K562 (cell line): ENCODE results near the gene CCNYL1. TPM values are rescaled to one million over a fixed set of nuclear protein-coding genes. Genes with fewer than 3 reads are reported as not detected.

Experiments
- GATAD2A ChIP-seq: fragments of 450-650 bp; IDR thresholded peaks from 2 replicates; pipeline ENCODE4 v1.6.1; 2017
- NR4A1 ChIP-seq, 2 experiments: fragments of 250-450 bp in 1 of 2; fragments of 450-650 bp in 1 of 2; sonication (Bioruptor Pico) in 1 of 2; IDR thresholded peaks; 2 replicates each; pipeline versions ENCODE4 v1.4.0 to v1.6.1; 2016 to 2020; ENCODE audit warnings: mild to moderate bottlenecking in 2 of 2, missing compliant biosample characterization in 1 of 2, missing genetic modification characterization in 1 of 2, moderate library complexity in 1 of 2
- PHB ChIP-seq: fragments of 250-450 bp; sonication (Bioruptor Pico); IDR thresholded peaks from 2 replicates; pipeline ENCODE4 v1.5.0; 2021
- POLR2AphosphoS5 ChIP-seq: IDR thresholded peaks from 2 replicates; pipeline ENCODE4 v1.6.1; 2011; ENCODE audit warnings: mild to moderate bottlenecking, low read depth, low read length, moderate library complexity; ENCODE audit not compliant: control insufficient read depth, insufficient read depth
- POLR3A ChIP-seq: IDR thresholded peaks from 2 replicates; pipeline ENCODE4 v1.6.1; 2011; ENCODE audit warnings: borderline replicate concordance, mild to moderate bottlenecking, moderate library complexity; ENCODE audit not compliant: insufficient read length, insufficient read depth; ENCODE audit errors: extremely low read depth
- RFX7 ChIP-seq: fragments of 250-450 bp; sonication (Bioruptor Pico); IDR thresholded peaks from 2 replicates; pipeline ENCODE4 v1.5.1; 2021; ENCODE audit warnings: mild to moderate bottlenecking
- SMAD3 ChIP-seq: fragments of 450-650 bp; formaldehyde crosslinking; conservative IDR thresholded peaks from 2 replicates; pipeline ENCODE4 v1.4.0; 2020; ENCODE audit warnings: mild to moderate bottlenecking
- U2AF2 ChIP-seq: fragments of 200-400 bp; formaldehyde crosslinking; optimal IDR thresholded peaks from 2 replicates; pipeline ENCODE3; 2017; ENCODE audit warnings: low read depth, mild to moderate bottlenecking, low read length
- ZBTB17 ChIP-seq: fragments of 450-650 bp; formaldehyde crosslinking; IDR thresholded peaks from 2 replicates; pipeline ENCODE4 v1.4.0; 2020; ENCODE audit warnings: mild to moderate bottlenecking
- ZNF384 ChIP-seq: IDR thresholded peaks from 2 replicates; pipeline ENCODE4 v1.6.1; 2012; ENCODE audit warnings: low read depth, low read length, improper control_type of control experiment
- ZNF57 ChIP-seq: fragments of 450-650 bp; formaldehyde crosslinking; IDR thresholded peaks from 2 replicates; pipeline ENCODE4 v1.4.0; 2020; ENCODE audit warnings: mild to moderate bottlenecking, moderate library complexity
- polyA plus RNA-seq, 8 experiments: library from polyadenylated mRNA; depleted of rRNA in 4 of 8; stranded (reverse) in 5 of 8; unstranded in 3 of 8; fragments of >200 nt; fragmentation: Nextera tagmentation in 2 of 8; fragmentation: Illumina TruSeq in 1 of 8; extraction: Ambion mirVana in 2 of 8; extraction: Trizol in 1 of 8; gene quantifications; 2 replicates each; pipeline versions ENCODE4 v1.2.1 to v1.2.3, GENCODE V29; 2011 to 2014; ENCODE audit warnings: inconsistent platforms in 1 of 8, missing spikeins in 1 of 8
- total RNA-seq, 7 experiments: library from RNA; depleted of rRNA in 6 of 7; stranded (reverse); fragments of >200 nt in 6 of 7; fragmentation: Illumina TruSeq in 2 of 7; extraction: Trizol in 2 of 7; gene quantifications; 2 replicates each; pipeline versions ENCODE4 v1.2.1 to v1.2.3, GENCODE V29; 2011 to 2021; ENCODE audit warnings: low replicate concordance in 1 of 7
- TF ChIP-seq, protein P1 (sequence below): fragments of 250-450 bp; sonication (Bioruptor Pico); IDR thresholded peaks from 2 replicates; pipeline ENCODE4 v1.5.0; 2021; ENCODE audit warnings: mild to moderate bottlenecking, borderline replicate concordance
- TF ChIP-seq, protein P2 (sequence below): sonication (generic); formaldehyde crosslinking; IDR thresholded peaks from 2 replicates; pipeline ENCODE4 v1.8.0; 2022; ENCODE audit warnings: mild to moderate bottlenecking, missing genetic modification reagents
- TF ChIP-seq, protein P3 (sequence below): fragments of 250-450 bp; sonication (Bioruptor Pico); IDR thresholded peaks from 2 replicates; pipeline ENCODE4 v1.8.0; 2021; ENCODE audit warnings: moderate library complexity, mild to moderate bottlenecking, inconsistent platforms
- TF ChIP-seq, protein P4 (sequence below): fragments of 250-450 bp; sonication (Bioruptor Pico); IDR thresholded peaks from 2 replicates; pipeline ENCODE4 v1.9.0; 2021; ENCODE audit warnings: mild to moderate bottlenecking, inconsistent platforms
- TF ChIP-seq, protein P5 (sequence below): sonication (generic); formaldehyde crosslinking; IDR thresholded peaks from 2 replicates; pipeline ENCODE4 v1.8.1; 2023; ENCODE audit warnings: missing genetic modification reagents, mild to moderate bottlenecking, borderline replicate concordance

CCNYL1 gene
- total and polyA plus RNA-seq, 9 of the 15 experiments (the other 6 are each of a cell fraction or from before 2014, with no cell fraction given): 1.9 to 7.5 (median 4.7) TPM

DNA sequence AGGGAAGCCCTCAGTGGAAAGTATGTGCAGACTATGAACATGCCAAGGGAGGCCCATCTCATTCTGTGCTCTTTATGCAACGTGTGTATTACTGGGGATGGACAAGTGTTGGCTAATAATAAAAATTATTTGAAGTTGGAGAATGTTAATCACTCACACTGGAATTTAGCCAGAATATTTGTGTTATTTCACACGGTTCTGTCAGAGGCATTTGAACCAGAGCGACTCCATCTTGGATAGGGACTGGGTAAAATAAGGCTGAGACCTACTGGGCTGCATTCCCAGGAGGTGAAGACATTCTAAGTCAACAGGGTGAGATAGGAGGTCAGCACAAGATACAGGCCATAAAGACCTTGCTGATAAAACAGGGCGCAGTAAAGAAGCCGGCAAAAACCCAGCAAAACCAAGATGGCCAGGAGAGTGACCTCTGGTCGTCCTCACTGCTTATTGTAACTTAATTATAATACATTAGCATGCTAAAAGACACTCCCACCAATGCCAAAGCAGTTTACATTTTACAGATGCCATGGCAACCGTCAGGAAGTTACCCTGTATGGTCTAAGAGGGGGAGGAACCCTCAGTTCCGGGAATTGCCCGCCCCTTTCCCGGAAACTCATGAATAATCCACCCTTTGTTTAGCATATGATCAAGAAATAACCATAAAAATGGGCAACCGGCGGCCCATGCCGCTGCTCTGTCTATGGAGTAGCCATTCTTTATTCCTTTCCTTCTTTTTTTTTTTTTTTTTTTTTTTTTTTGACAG is 60.8 kb downstream of the CCNYL1 start (continued):
- TF ChIP-seq, protein P1, sequence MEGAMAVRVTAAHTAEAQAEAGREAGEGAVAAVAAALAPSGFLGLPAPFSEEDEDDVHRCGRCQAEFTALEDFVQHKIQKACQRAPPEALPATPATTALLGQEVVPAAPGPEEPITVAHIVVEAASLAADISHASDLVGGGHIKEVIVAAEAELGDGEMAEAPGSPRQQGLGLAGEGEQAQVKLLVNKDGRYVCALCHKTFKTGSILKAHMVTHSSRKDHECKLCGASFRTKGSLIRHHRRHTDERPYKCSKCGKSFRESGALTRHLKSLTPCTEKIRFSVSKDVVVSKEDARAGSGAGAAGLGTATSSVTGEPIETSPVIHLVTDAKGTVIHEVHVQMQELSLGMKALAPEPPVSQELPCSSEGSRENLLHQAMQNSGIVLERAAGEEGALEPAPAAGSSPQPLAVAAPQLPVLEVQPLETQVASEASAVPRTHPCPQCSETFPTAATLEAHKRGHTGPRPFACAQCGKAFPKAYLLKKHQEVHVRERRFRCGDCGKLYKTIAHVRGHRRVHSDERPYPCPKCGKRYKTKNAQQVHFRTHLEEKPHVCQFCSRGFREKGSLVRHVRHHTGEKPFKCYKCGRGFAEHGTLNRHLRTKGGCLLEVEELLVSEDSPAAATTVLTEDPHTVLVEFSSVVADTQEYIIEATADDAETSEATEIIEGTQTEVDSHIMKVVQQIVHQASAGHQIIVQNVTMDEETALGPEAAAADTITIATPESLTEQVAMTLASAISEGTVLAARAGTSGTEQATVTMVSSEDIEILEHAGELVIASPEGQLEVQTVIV (CRISPR knock-in tag): peak; percentile 91
- TF ChIP-seq, protein P2, sequence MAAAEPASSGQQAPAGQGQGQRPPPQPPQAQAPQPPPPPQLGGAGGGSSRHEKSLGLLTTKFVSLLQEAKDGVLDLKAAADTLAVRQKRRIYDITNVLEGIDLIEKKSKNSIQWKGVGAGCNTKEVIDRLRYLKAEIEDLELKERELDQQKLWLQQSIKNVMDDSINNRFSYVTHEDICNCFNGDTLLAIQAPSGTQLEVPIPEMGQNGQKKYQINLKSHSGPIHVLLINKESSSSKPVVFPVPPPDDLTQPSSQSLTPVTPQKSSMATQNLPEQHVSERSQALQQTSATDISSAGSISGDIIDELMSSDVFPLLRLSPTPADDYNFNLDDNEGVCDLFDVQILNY: no peak
- TF ChIP-seq GATAD2A: peak; percentile 98
- TF ChIP-seq SMAD3 (CRISPR knock-in tag): peak; percentile 100
- peak; percentile 98 for TF ChIP-seq RFX7 (CRISPR knock-in tag)
- TF ChIP-seq, protein P3, sequence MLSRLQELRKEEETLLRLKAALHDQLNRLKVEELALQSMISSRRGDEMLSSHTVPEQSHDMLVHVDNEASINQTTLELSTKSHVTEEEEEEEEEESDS (CRISPR knock-in tag): peak; percentile 86
- peak; percentile 96; the same call in 1 of the 2 replicates for TF ChIP-seq PHB (CRISPR knock-in tag)
- TF ChIP-seq U2AF2: no peak
- TF ChIP-seq, protein P4, sequence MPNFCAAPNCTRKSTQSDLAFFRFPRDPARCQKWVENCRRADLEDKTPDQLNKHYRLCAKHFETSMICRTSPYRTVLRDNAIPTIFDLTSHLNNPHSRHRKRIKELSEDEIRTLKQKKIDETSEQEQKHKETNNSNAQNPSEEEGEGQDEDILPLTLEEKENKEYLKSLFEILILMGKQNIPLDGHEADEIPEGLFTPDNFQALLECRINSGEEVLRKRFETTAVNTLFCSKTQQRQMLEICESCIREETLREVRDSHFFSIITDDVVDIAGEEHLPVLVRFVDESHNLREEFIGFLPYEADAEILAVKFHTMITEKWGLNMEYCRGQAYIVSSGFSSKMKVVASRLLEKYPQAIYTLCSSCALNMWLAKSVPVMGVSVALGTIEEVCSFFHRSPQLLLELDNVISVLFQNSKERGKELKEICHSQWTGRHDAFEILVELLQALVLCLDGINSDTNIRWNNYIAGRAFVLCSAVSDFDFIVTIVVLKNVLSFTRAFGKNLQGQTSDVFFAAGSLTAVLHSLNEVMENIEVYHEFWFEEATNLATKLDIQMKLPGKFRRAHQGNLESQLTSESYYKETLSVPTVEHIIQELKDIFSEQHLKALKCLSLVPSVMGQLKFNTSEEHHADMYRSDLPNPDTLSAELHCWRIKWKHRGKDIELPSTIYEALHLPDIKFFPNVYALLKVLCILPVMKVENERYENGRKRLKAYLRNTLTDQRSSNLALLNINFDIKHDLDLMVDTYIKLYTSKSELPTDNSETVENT (CRISPR knock-in tag): no peak
- TF ChIP-seq NR4A1 (CRISPR knock-in tag; IDR thresholded peaks at IDR 0.05): peak; percentile 100
- peak; percentile 100 for TF ChIP-seq NR4A1 (tag; IDR thresholded peaks at IDR 0.05)
- TF ChIP-seq ZNF384: peak; percentile 95
- TF ChIP-seq, protein P5, sequence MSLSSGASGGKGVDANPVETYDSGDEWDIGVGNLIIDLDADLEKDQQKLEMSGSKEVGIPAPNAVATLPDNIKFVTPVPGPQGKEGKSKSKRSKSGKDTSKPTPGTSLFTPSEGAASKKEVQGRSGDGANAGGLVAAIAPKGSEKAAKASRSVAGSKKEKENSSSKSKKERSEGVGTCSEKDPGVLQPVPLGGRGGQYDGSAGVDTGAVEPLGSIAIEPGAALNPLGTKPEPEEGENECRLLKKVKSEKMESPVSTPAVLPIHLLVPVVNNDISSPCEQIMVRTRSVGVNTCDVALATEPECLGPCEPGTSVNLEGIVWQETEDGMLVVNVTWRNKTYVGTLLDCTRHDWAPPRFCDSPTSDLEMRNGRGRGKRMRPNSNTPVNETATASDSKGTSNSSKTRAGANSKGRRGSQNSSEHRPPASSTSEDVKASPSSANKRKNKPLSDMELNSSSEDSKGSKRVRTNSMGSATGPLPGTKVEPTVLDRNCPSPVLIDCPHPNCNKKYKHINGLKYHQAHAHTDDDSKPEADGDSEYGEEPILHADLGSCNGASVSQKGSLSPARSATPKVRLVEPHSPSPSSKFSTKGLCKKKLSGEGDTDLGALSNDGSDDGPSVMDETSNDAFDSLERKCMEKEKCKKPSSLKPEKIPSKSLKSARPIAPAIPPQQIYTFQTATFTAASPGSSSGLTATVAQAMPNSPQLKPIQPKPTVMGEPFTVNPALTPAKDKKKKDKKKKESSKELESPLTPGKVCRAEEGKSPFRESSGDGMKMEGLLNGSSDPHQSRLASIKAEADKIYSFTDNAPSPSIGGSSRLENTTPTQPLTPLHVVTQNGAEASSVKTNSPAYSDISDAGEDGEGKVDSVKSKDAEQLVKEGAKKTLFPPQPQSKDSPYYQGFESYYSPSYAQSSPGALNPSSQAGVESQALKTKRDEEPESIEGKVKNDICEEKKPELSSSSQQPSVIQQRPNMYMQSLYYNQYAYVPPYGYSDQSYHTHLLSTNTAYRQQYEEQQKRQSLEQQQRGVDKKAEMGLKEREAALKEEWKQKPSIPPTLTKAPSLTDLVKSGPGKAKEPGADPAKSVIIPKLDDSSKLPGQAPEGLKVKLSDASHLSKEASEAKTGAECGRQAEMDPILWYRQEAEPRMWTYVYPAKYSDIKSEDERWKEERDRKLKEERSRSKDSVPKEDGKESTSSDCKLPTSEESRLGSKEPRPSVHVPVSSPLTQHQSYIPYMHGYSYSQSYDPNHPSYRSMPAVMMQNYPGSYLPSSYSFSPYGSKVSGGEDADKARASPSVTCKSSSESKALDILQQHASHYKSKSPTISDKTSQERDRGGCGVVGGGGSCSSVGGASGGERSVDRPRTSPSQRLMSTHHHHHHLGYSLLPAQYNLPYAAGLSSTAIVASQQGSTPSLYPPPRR (CRISPR knock-in tag): no peak
- peak; percentile 98 for TF ChIP-seq ZBTB17 (CRISPR knock-in tag)
- TF ChIP-seq ZNF57 (CRISPR knock-in tag): peak; percentile 97
- no peak for TF ChIP-seq POLR3A
- TF ChIP-seq POLR2AphosphoS5: peak; percentile 59; the same call in 1 of the 2 replicates
